HL-60 (cell line): Measurements from ENCODE around the gene COQ2.
"Not testable (repeated sequence)": the region's sequence is repeated elsewhere in the genome, so short reads cannot be mapped to it uniquely, and the experiment has no call there.

Experiments used
- CTCF ChIP-seq: IDR thresholded peaks from one replicate; pipeline ENCODE4 v1.5.1; 2011; ENCODE audit warnings: low read length, control low read depth, inconsistent platforms; ENCODE audit not compliant: insufficient read depth
- GABPA ChIP-seq: IDR thresholded peaks from 2 replicates; pipeline ENCODE4 v1.6.1; 2012; ENCODE audit warnings: low read depth
- POLR2AphosphoS5 ChIP-seq: IDR thresholded peaks from 2 replicates; pipeline ENCODE4 v1.6.1; 2012; ENCODE audit warnings: low read depth
- REST ChIP-seq: IDR thresholded peaks from 2 replicates; pipeline ENCODE4 v1.6.1; 2012; ENCODE audit warnings: low read depth; ENCODE audit not compliant: insufficient replicate concordance
- SPI1 ChIP-seq: IDR thresholded peaks from 2 replicates; pipeline ENCODE4 v1.6.1; 2012; ENCODE audit warnings: low read depth, mild to moderate bottlenecking, borderline replicate concordance

- not testable (repeated sequence) for TF ChIP-seq CTCF, GABPA, POLR2AphosphoS5, REST, SPI1
These were observed 50.2 kb downstream of the COQ2 start for GRCh38 chr4:83234387-83234786.
